C1 segment of cervical spinal cord (tissue), 14 donors: Measurements from ENCODE around the gene CD320.
"Not testable (repeated sequence)": the region's sequence is repeated elsewhere in the genome, so short reads cannot be mapped to it uniquely, and the experiment has no call there.

Experiments used
- DNase-seq, 14 donors: peaks; one replicate each; lab custom pipeline; 2025; lab: John Stamatoyannopoulos, UW

CD320 gene

GRCh38 chr19:8307965-8308866, at the start of gene CD320:
TSS of gene CD320 (minus strand) at chr19:8308358. CDS start at chr19:8308290, 68 bp downstream.
- peak; percentile 34 to 87 (median 79) for DNase-seq

GRCh38 chr19:8357007-8357521, 48.9 kb upstream of the CD320 start:
- no peak for DNase-seq

- DNase-seq, result peak in 1 of 14 donors; percentile 26
Observed at GRCh38 chr19:8355631-8356402, 47.7 kb upstream of the CD320 start.

GRCh38 chr19:8352845-8353244, 44.7 kb upstream of the CD320 start:
- DNase-seq, result not testable (repeated sequence)

GRCh38 chr19:8352134-8352827, 44.1 kb upstream of the CD320 start:
- DNase-seq, result no peak

GRCh38 chr19:8349629-8350372, 41.6 kb upstream of the CD320 start:
- DNase-seq, result not testable (repeated sequence)

GRCh38 chr19:8343483-8343844, 35.3 kb upstream of the CD320 start:
- no peak for DNase-seq

- peak in 13 of 14 donors; percentile 34 to 87 (median 70) for DNase-seq
Observed at GRCh38 chr19:8342684-8343482, 34.7 kb upstream of the CD320 start, which contains the start of gene KANK3. TSS of gene KANK3 (minus strand) at chr19:8343262. CDS start at chr19:8337828, 5,434 bp downstream.

GRCh38 chr19:8342316-8342683, 34.1 kb upstream of the CD320 start:
- no peak for DNase-seq

GRCh38 chr19:8341504-8341903, 33.3 kb upstream of the CD320 start:
- not testable (repeated sequence) for DNase-seq

- DNase-seq, result no peak
Observed at GRCh38 chr19:8340341-8341096, 32.4 kb upstream of the CD320 start.

GRCh38 chr19:8338835-8339234, 30.7 kb upstream of the CD320 start:
- no peak for DNase-seq

- no peak for DNase-seq
Observed at GRCh38 chr19:8337728-8338127, 29.6 kb upstream of the CD320 start.

GRCh38 chr19:8336660-8337059, 28.5 kb upstream of the CD320 start:
- no peak for DNase-seq

- no peak for DNase-seq
Observed at GRCh38 chr19:8336072-8336569, 28.0 kb upstream of the CD320 start.

- no peak for DNase-seq
Observed at GRCh38 chr19:8335343-8336071, 27.3 kb upstream of the CD320 start.

- peak in 1 of 14 donors; percentile 12 for DNase-seq
Observed at GRCh38 chr19:8334458-8335342, 26.5 kb upstream of the CD320 start.
